Neural cell (in vitro differentiated cells): ENCODE data around the gene ROPN1B. TPM values are rescaled to one million over a fixed set of nuclear protein-coding genes. Genes with fewer than 3 reads are reported as not detected.

Experiments
- H2AFZ ChIP-seq: fragments of 200-600, 300-800 bp; sonication (generic), shearing (Covaris generic); 2 replicates; pipeline ENCODE4 v1.6.0; 2014; ENCODE audit warnings: low read depth, mild to moderate bottlenecking, antibody characterized with exemption, low read length, moderate library complexity
- H3F3A ChIP-seq: fragments of 200-600 bp; shearing (Covaris generic); 2 replicates; pipeline ENCODE4 v1.6.1; 2016; ENCODE audit warnings: mild to moderate bottlenecking, moderate library complexity, mixed read lengths, antibody characterized with exemption, low read length; ENCODE audit not compliant: insufficient read depth, poor library complexity, severe bottlenecking
- H3K27ac ChIP-seq: fragments of 200-600, 300-800 bp; sonication (generic), shearing (Covaris generic); 2 replicates; pipeline ENCODE4 v1.5.1; 2014; ENCODE audit warnings: mild to moderate bottlenecking, low read length, moderate library complexity
- H3K27me3 ChIP-seq: fragments of 300-800, 200-600 bp; sonication (generic), shearing (Covaris generic); 2 replicates; pipeline ENCODE4 v1.6.0; 2014; ENCODE audit warnings: mild to moderate bottlenecking, low read depth, low read length, moderate library complexity; ENCODE audit not compliant: insufficient read depth
- H3K36me3 ChIP-seq: fragments of 300-800, 200-600 bp; sonication (generic), shearing (Covaris generic); 2 replicates; pipeline ENCODE4 v1.5.1; 2014; ENCODE audit warnings: mild to moderate bottlenecking, antibody characterized with exemption, low read length, moderate library complexity; ENCODE audit not compliant: insufficient read depth
- H3K4me2 ChIP-seq: fragments of 300-800, 200-600 bp; sonication (generic), shearing (Covaris generic); 2 replicates; pipeline ENCODE4 v1.6.0; 2014; ENCODE audit warnings: mild to moderate bottlenecking, low read length
- H3K4me3 ChIP-seq: fragments of 300-800, 200-600 bp; sonication (generic), shearing (Covaris generic); 2 replicates; pipeline ENCODE4 v1.5.1; 2014; ENCODE audit warnings: mild to moderate bottlenecking, low read length, moderate library complexity
- H3K79me2 ChIP-seq: fragments of 200-600 bp; shearing (Covaris generic); replicated peaks from 2 replicates; pipeline ENCODE4 v1.6.0; 2014; ENCODE audit warnings: mild to moderate bottlenecking, low read length, moderate library complexity; ENCODE audit not compliant: insufficient read depth
- H3K9ac ChIP-seq: fragments of 300-800, 200-600 bp; sonication (generic), shearing (Covaris generic); 2 replicates; pipeline ENCODE4 v1.6.1; 2016; ENCODE audit warnings: mild to moderate bottlenecking, low read length, mixed read lengths
- H3K9me2 ChIP-seq: fragments of 200-600 bp; shearing (Covaris generic); 2 replicates; pipeline ENCODE4 v1.6.1; 2016; ENCODE audit warnings: mild to moderate bottlenecking, low read length, mixed read lengths; ENCODE audit not compliant: insufficient read depth
- H3K9me3 ChIP-seq: fragments of 200-600, 300-800 bp; sonication (generic), shearing (Covaris generic); 2 replicates; pipeline ENCODE4 v1.6.1; 2016; ENCODE audit warnings: mild to moderate bottlenecking, mixed run types, low read length, moderate library complexity, mixed read lengths
- H4K20me1 ChIP-seq: fragments of 200-600 bp; shearing (Covaris generic); 2 replicates; pipeline ENCODE4 v1.6.1; 2016; ENCODE audit warnings: mild to moderate bottlenecking, mixed run types; ENCODE audit not compliant: insufficient read depth
- CTCF ChIP-seq: fragments of 450-650 bp; IDR thresholded peaks from 2 replicates; pipeline ENCODE4 v1.5.1; 2014; ENCODE audit warnings: antibody characterized with exemption, mild to moderate bottlenecking, moderate library complexity; ENCODE audit not compliant: poor library complexity, severe bottlenecking
- EP300 ChIP-seq: fragments of 450-650 bp; conservative IDR thresholded peaks from 2 replicates; pipeline ENCODE4 v1.6.1; 2014; ENCODE audit warnings: antibody characterized with exemption, mild to moderate bottlenecking, moderate library complexity; ENCODE audit not compliant: poor library complexity, severe bottlenecking
- EZH2 ChIP-seq: fragments of 200-600, 300-800 bp; shearing (Covaris generic), sonication (generic); IDR thresholded peaks from 2 replicates; pipeline ENCODE4 v1.6.1; 2014; ENCODE audit warnings: antibody characterized with exemption, low read length, borderline replicate concordance, mild to moderate bottlenecking; ENCODE audit not compliant: insufficient read depth, poor library complexity, severe bottlenecking
- MXI1 ChIP-seq: fragments of 450-650 bp; conservative IDR thresholded peaks from 2 replicates; pipeline ENCODE4 v1.6.1; 2014; ENCODE audit warnings: antibody characterized with exemption, mild to moderate bottlenecking; ENCODE audit not compliant: poor library complexity, severe bottlenecking
- POLR2AphosphoS5 ChIP-seq: IDR thresholded peaks from 2 replicates; pipeline ENCODE4 v1.6.1; 2012
- RAD21 ChIP-seq: fragments of 450-650 bp; conservative IDR thresholded peaks from 2 replicates; pipeline ENCODE4 v1.6.1; 2014; ENCODE audit warnings: antibody characterized with exemption, mild to moderate bottlenecking, moderate library complexity
- REST ChIP-seq: IDR thresholded peaks from 2 replicates; pipeline ENCODE4 v1.6.1; 2012; ENCODE audit warnings: borderline replicate concordance
- SMC3 ChIP-seq: fragments of 450-650 bp; conservative IDR thresholded peaks from 2 replicates; pipeline ENCODE4 v1.6.1; 2014; ENCODE audit warnings: antibody characterized with exemption, mild to moderate bottlenecking, moderate library complexity; ENCODE audit not compliant: poor library complexity
- TAF1 ChIP-seq: IDR thresholded peaks from 2 replicates; pipeline ENCODE4 v1.6.1; 2012; ENCODE audit warnings: low read depth
- polyA plus RNA-seq: library from polyadenylated mRNA; depleted of rRNA; stranded (reverse); fragments of >200 nt; gene quantifications from 2 replicates; pipeline ENCODE4 v1.2.3, GENCODE V29; 2014

ROPN1B gene
- polyA plus RNA-seq, 1 donor from 2014 or later, result 0.11 TPM

GRCh38 chr3:126026761-126027160, 57.8 kb downstream of the ROPN1B start:
- peaks cover 4% of the 10 kb centered on the region for H3K36me3 ChIP-seq
- H3K79me2 ChIP-seq, result no peaks in the 10 kb centered on the region
- no peaks in the 10 kb centered on the region for H3F3A ChIP-seq
- no peak overlapping the region for H3K4me3 ChIP-seq
- TF ChIP-seq MXI1 (no peak), POLR2AphosphoS5 (no peak), REST (no peak), TAF1 (no peak), EP300 (no peak), EZH2 (no peak), CTCF (no peak), RAD21 (no peak)
- no peaks in the 10 kb centered on the region for H4K20me1 ChIP-seq
- no peak overlapping the region for H3K4me2 ChIP-seq
- no peaks in the 10 kb centered on the region for H3K27me3 ChIP-seq
- no peaks in the 10 kb centered on the region for H3K9me2 ChIP-seq
- peaks cover 7% of the 10 kb centered on the region for H3K9me3 ChIP-seq
- H3K9ac ChIP-seq, result no peak overlapping the region
- H2AFZ ChIP-seq, result no peak overlapping the region
- H3K27ac ChIP-seq, result no peak overlapping the region

- peaks cover 4% of the 10 kb centered on the region for H3K36me3 ChIP-seq
These were observed 59.1 kb downstream of the ROPN1B start for GRCh38 chr3:126028096-126028495.

More at GRCh38 chr3:126028096-126028495, 59.1 kb downstream of the ROPN1B start:
- Histone ChIP-seq H3K4me3 (no peak overlapping the region), H3K9ac (no peak overlapping the region), H4K20me1 (no peaks in the 10 kb centered on the region), H3K9me2 (no peaks in the 10 kb centered on the region), H3K9me3 (peaks cover 7% of the 10 kb centered on the region), H3K27ac (no peak overlapping the region), H3K79me2 (no peaks in the 10 kb centered on the region), H3F3A (no peaks in the 10 kb centered on the region), H3K4me2 (no peak overlapping the region), H2AFZ (no peak overlapping the region), H3K27me3 (no peaks in the 10 kb centered on the region)
- TF ChIP-seq MXI1 (no peak), CTCF (no peak), SMC3 (no peak), TAF1 (no peak), EP300 (no peak), RAD21 (no peak), REST (no peak)
